Thoracic aorta (tissue), 2 donors: ENCODE results near the gene EYA3. TPM values are rescaled to one million over a fixed set of nuclear protein-coding genes. Genes with fewer than 3 reads are reported as not detected.

Source experiments
- ATAC-seq: fragments of 150-250 bp; one replicate; pipeline ENCODE4 v1.8.0; 2017; ENCODE audit warnings: low read depth; ENCODE audit not compliant: insufficient number of reproducible peaks, low FRiP score
- DNase-seq: peaks from one replicate; pipeline ENCODE4 v3.0.0-alpha.2; 2020; ENCODE audit warnings: low spot score
- H3K27ac ChIP-seq, 2 donors: fragments of 200-600 bp; sonication (generic); 1 replicate in 1 of 2; 2 replicates in 1 of 2; pipeline ENCODE4 v1.5.1; 2016; ENCODE audit warnings: mild to moderate bottlenecking in 2 of 2, moderate library complexity in 2 of 2
- H3K27me3 ChIP-seq: fragments of 200-600 bp; sonication (generic); replicated peaks from 2 replicates; pipeline ENCODE4 v1.6.0; 2016; ENCODE audit warnings: mild to moderate bottlenecking; ENCODE audit not compliant: insufficient read depth
- H3K36me3 ChIP-seq: fragments of 200-600 bp; sonication (generic); one replicate; pipeline ENCODE4 v1.5.1; 2016
- H3K4me1 ChIP-seq, 2 donors: fragments of 200-600 bp; sonication (generic); 1 replicate in 1 of 2; 2 replicates in 1 of 2; pipeline versions ENCODE4 v1.5.1 to v1.6.0; 2016; ENCODE audit warnings: low read depth in 2 of 2, mild to moderate bottlenecking in 1 of 2; ENCODE audit not compliant: control insufficient read depth in 1 of 2
- H3K4me3 ChIP-seq: fragments of 200-600 bp; sonication (generic); 2 replicates; pipeline ENCODE4 v1.5.1; 2016; ENCODE audit warnings: mild to moderate bottlenecking
- H3K9me3 ChIP-seq: fragments of 200-600 bp; sonication (generic); 2 replicates; pipeline ENCODE4 v1.5.1; 2016
- CTCF ChIP-seq: fragments of 200-600 bp; sonication (generic); IDR thresholded peaks from one replicate; pipeline ENCODE4 v1.5.1; 2019; ENCODE audit warnings: antibody characterized with exemption
- total RNA-seq, 2 donors: library from RNA; depleted of rRNA; stranded (reverse); fragments of >200 nt; gene quantifications; one replicate each; pipeline versions ENCODE4 v1.1.0 to v1.2.3, GENCODE V29; 2016

The EYA3 gene
- total RNA-seq, 2 donors from 2014 or later, result 11.0 to 18.7 TPM

- peaks cover 49 to 63% of the 10 kb centered on the region in 2 donors for H3K4me1 ChIP-seq
Measured at GRCh38 chr1:28070725-28071593, 17.5 kb downstream of the EYA3 start.

GRCh38 chr1:28067523-28068090 lies 20.8 kb downstream of the EYA3 start:
- H3K4me3 ChIP-seq, result peak overlapping the region; percentile 28
- H3K9me3 ChIP-seq, result no peaks in the 10 kb centered on the region
- no peaks in the 10 kb centered on the region for H3K27me3 ChIP-seq
- peak overlapping the region in 1 of 2 donors; percentile 36 for H3K27ac ChIP-seq
- no peak for ATAC-seq
- peaks cover 32 to 54% of the 10 kb centered on the region in 2 donors for H3K4me1 ChIP-seq
- DNase-seq, result no peak
- H3K36me3 ChIP-seq, result peaks cover 3% of the 10 kb centered on the region
- no peak for TF ChIP-seq CTCF

More at GRCh38 chr1:28070725-28071593, 17.5 kb downstream of the EYA3 start:
- no peaks in the 10 kb centered on the region for H3K9me3 ChIP-seq
- no peak for ATAC-seq
- H3K27me3 ChIP-seq, result no peaks in the 10 kb centered on the region
- DNase-seq, result no peak
- H3K4me3 ChIP-seq, result peak overlapping the region; percentile 30
- H3K36me3 ChIP-seq, result no peaks in the 10 kb centered on the region
- no peak for TF ChIP-seq CTCF
- H3K27ac ChIP-seq, result peak overlapping the region; percentile 13 to 67

- no peak for ATAC-seq
Measured at GRCh38 chr1:28066393-28067154, 21.8 kb downstream of the EYA3 start.

GRCh38 chr1:28064064-28064463 lies 24.3 kb downstream of the EYA3 start:
- Histone ChIP-seq H3K4me1 (peaks cover 7 to 19% of the 10 kb centered on the region in 2 donors), H3K27ac (no peak overlapping the region), H3K9me3 (no peaks in the 10 kb centered on the region), H3K27me3 (no peaks in the 10 kb centered on the region), H3K4me3 (no peak overlapping the region), H3K36me3 (peaks cover 3% of the 10 kb centered on the region)
- no peak for TF ChIP-seq CTCF
- ATAC-seq, result no peak
- no peak for DNase-seq

More at GRCh38 chr1:28066393-28067154, 21.8 kb downstream of the EYA3 start:
- no peak overlapping the region for H3K27ac ChIP-seq
- H3K4me1 ChIP-seq, result peaks cover 22 to 44% of the 10 kb centered on the region in 2 donors
- no peaks in the 10 kb centered on the region for H3K9me3 ChIP-seq
- DNase-seq, result no peak
- H3K27me3 ChIP-seq, result no peaks in the 10 kb centered on the region
- no peak for TF ChIP-seq CTCF
- H3K4me3 ChIP-seq, result no peak overlapping the region
- peaks cover 3% of the 10 kb centered on the region for H3K36me3 ChIP-seq

- Histone ChIP-seq H3K9me3 (no peaks in the 10 kb centered on the region), H3K27ac (no peak overlapping the region), H3K27me3 (no peaks in the 10 kb centered on the region), H3K36me3 (peaks cover 3% of the 10 kb centered on the region), H3K4me3 (no peak overlapping the region), H3K4me1 (peaks cover under 1 to 12% of the 10 kb centered on the region in 2 donors)
- DNase-seq, result no peak
- no peak for ATAC-seq
- no peak for TF ChIP-seq CTCF
Measured at GRCh38 chr1:28062806-28063205, 25.6 kb downstream of the EYA3 start.
